ENCODE results near the gene ASIC4.

ASIC4 gene

GRCh38 chr2:219537657-219538488, 23.6 kb downstream of the ASIC4 start:
- DNase-seq: no peak

DNA sequence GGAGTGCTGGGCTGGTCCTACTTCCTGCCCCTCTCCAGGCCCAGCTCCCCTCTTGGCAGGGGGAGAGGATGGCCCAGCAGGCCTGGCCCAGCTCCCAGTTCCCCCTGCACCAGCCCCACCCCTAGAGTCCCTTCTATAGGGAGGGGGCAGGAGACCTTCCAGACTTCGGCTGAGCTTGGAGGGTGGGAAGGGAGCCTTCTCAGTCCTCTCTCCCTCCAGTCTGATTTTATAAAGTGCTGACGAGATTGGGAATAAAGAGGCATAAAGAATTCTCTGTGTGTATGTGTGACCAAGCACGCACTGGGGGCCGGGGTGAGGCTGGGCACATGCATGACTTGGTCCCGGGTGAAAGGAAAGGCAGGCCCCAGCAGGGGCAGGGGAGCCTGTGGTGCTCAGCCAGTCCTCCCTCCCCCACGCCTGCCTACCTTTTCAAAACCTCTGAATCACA, 24.2 kb downstream of the ASIC4 start:
- no peak for DNase-seq

- no peak for DNase-seq
These were observed 24.9 kb downstream of the ASIC4 start for GRCh38 chr2:219538956-219539788.

DNA sequence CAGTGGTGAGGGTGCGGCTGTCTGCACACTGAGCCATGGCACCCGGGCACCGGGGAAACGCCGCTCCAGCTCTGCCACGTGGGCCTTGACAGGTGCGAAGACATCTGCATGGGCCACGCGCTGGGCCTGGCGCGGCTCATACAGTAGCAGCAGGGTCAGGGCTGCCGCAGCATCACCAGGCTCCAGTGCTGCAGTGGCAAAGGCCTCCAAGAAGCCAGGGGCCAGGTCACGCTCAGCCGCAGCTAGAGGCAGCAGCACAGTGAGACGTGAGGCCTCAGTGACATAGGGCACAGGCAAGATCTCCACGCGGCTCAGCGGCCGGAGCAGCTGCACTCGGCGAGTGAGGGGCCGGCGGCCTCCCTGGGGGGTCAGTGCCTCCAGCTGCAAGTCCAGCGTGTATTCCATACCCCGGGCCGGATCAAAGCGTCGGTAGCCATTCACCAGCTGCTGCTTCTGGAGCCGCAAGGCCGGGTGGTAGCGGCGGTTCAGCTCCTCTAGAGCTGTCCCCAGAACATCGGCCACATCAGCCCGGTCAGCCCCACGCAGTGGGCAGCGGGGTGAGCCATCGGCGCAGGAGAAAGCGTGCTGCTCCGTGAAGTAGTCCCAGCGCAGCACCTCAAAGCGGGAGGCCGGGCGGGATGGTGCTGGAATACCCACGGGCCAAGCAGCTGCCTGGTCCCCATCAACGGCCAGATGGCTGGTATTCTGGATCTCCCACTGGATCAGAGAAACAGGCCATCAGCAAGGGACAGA, 25.8 kb downstream of the ASIC4 start:
- no peak for DNase-seq

- no peak for DNase-seq
These were observed 26.7 kb downstream of the ASIC4 start for GRCh38 chr2:219540784-219541504.

DNA sequence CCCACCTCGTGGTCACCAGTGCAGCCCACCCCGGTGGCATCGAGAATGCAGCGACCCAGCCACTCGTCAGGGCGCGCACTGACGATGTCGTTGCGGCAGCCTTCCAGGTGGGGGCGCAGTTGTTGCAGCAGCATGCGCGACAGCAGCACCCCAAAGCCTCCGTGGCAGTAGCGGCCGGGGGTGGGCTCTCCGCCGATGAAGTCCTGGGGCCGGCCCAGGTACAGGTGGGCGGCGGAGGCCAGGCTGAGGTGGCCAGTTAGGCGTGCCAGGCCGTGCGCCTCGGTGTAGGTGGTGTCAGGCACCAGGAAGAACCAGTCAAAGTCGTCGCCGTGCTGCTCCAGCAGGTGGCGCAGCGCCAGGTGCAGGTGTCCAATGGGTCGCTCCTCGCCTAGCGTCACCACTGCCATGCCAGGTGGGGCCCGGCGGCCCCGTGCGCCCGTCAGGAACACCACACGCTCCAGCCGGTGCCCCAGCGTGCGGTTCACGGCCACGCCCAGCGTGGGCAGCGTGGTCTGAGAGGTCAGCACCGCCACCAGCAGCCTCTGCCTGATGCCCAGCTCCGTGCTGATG, 27.4 kb downstream of the ASIC4 start:
- peak; percentile 73 for DNase-seq

DNA sequence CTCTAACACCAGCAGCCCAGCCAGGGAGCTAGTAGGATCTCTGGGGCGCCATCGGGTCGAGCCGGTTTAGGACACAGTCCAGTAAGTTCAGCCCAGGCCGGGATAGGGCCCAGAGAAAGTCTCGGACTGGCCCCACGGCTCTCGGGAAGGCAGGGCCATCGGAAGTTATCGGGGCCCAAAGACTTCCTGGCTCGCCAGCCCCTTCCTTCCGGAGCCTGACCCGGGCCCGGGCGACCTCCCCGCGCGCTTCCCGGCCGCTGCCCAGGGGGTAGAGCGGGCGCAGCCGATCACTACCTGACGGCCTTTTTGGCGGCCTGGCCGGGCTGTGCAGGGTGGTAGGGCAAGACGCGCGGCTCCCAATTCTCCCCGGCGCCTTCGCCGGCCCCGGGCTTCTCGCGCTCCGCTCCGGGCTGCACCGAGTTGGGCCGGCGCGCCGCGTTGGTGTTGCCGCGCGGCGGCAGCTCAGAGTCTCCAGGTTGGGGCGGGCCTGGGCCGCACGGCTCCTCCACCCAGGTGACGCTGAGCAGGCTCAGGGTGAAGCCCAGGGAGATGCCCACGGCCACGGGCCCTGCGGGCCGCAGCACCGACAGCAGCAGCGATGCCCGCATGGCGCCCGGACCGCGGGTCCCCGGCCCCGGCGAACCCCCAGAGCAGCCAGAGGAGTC, 28.8 kb downstream of the ASIC4 start:
- peak; percentile 7 for DNase-seq

DNA sequence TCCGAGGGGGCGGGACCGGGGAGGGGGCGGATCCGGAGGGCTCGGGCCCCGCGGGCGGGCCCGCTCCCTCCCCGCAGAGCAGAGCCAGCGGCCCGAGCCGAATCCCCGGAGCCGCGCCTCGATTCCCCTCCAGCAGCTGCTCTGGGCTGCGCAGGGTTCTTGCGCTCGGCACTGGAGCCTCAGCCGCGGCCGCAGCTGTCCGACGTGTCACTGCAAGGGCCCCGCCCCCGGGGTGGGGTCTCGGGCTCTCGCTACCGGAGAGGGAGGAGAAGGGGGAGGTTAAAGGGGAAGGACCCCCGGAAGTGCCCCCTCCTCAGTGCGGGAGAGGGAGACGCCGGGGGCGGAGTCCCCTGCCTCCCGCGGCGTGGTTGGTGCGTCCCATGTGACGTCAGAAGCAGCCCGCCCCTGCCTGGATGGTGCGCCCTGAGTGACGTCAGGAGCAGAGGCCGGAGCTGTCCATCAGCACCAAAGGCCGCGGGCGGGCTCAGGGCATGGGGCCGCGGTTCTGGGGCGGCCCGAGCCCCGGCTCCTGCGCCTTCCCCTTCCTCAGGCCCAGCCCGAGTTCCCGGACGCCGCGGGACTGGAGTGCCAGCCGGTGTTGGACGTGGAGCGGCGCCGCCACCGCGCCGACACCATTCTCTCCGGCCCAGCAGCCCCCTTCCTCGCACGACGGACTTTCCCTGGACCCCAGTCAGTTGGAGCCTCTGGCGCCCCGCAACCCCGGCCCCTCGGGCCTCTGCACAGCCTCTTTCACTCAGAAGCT, 29.5 kb downstream of the ASIC4 start, which contains the start of the genes CHPF and TMEM198:
CHPF (minus strand) TSS at position 214 of the 763 bp plus-strand sequence. CDS start 271 bp downstream, outside the sequence.
TMEM198 (plus strand) TSS at position 433 of the 763 bp plus-strand sequence. CDS start 700 bp downstream, outside the sequence.
- DNase-seq: peak; percentile 94

DNA sequence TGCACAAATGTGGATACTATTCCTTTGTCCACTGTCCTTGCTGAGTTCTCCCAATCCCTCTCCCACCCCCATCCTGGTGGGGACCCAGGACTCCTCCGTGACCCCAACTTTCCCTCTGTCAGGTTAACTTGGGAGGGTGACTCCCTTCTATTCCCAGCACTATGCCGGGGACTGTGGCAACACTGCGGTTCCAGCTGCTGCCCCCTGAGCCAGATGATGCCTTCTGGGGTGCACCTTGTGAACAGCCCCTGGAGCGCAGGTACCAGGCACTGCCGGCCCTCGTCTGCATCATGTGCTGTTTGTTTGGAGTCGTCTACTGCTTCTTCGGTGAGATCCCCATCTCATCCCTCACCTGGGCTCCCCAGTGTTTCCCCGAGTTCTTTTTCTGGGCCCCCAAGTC, 30.3 kb downstream of the ASIC4 start:
- no peak for DNase-seq

DNA sequence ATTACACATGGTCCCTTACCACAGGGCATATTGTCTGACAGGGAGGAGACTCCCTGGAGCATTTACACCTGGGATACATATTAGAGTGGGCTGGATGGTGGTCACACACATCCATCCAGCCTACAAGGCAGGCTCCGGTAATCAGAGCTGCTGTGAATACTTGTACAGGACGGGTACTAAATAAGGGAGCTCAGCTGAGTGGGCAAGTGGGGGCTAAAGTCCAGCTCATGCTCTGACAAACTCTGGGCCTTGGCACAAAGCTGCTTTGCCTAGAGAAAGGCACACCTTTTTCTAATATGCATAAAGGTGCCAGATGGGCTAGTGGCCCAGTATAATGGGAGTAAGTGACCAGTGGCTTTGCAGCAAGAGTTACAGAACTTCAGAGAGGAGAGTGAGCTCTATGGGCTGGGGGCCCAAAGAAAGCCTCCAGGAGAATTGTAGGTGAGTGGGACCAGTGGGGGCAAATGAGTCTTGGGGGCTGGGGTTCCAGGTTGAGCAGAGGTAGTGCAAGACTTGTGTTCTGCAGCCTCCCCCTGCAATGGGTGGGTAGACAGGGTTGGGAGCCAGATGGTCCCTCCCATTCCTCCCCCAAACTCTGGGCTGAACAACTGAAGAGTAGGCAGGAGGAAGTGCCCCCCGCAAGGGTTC, 31.1 kb downstream of the ASIC4 start:
- DNase-seq: no peak

- no peak for DNase-seq
These were observed 31.7 kb downstream of the ASIC4 start for GRCh38 chr2:219545943-219546352.

DNA sequence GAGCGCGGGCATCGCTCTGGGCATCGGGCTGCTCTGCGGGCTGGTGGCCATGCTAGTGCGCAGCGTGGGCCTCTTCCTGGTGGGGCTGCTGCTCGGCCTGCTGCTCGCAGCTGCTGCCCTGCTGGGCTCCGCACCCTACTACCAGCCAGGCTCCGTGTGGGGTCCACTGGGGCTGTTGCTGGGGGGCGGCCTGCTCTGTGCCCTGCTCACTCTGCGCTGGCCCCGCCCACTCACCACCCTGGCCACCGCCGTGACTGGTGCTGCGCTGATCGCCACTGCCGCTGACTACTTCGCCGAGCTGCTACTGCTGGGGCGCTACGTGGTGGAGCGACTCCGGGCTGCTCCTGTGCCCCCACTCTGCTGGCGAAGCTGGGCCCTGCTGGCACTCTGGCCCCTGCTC, 33.3 kb downstream of the ASIC4 start:
- no peak for DNase-seq

DNA sequence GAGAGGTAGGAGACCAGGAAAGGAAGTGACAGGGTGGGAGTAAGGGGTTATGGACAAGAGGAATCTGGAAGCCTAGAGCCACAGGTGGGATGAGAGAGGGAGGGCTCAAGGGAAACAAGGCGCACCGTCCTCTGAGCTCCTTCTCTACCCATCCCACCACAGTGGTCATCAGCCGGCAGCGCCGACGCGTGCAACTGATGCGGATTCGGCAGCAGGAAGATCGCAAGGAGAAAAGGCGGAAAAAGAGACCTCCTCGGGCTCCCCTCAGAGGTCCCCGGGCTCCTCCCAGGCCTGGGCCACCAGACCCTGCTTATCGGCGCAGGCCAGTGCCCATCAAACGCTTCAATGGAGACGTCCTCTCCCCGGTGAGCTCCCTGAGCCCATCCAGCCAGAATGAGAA, 34.7 kb downstream of the ASIC4 start:
- DNase-seq: no peak

DNA sequence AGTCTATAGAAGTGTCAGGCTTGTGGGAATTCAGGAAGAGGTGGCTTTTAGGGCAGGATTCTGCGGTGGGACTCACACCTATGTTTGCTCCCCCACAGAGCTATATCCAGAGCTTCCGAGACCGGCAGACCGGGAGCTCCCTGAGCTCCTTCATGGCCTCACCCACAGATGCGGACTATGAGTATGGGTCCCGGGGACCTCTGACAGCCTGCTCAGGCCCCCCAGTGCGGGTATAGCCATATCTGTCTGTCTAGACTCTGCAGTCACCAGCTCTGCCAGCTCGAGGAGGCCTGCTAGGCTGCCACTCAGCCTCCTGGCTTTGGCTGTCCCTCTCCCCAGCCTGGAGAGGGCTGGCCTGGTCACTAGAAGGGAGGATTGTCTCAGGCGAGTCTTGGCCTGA, 35.3 kb downstream of the ASIC4 start:
- DNase-seq: no peak

- DNase-seq: no peak
These were observed 37.4 kb downstream of the ASIC4 start for GRCh38 chr2:219551441-219552381.

GRCh38 chr2:219552382-219553167, 38.3 kb downstream of the ASIC4 start:
- DNase-seq: peak; percentile 86

DNA sequence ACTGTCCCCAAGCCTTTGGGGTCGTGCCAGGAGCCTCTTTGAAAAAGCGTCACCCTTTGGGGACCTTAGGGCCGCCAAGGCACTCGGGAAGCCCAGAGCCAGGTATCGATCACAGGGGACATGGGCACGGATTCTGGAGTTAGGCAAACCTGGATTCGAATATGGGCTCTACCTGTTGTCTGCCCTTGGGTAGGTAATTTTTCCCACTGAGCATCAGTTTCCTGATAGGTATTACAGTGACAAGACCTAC, 38.8 kb downstream of the ASIC4 start:
- no peak for DNase-seq

GRCh38 chr2:219553463-219553963, 39.2 kb downstream of the ASIC4 start:
- no peak for DNase-seq

All from suppressor macrophage treated with lipopolysaccharide for 4 hours (primary cell).